Hematopoietic multipotent progenitor cell treated with erythropoietin and hydrocortisone succinate and interleukin-3 and kit ligand, for 6 days (in vitro differentiated cells): ENCODE results near the gene CUL4A.

Experiments
- DNase-seq: peaks from one replicate; pipeline ENCODE4 v3.0.0-alpha.2; 2015

CUL4A gene

GRCh38 chr13:113208421-113209335, 735 bp upstream of the CUL4A start, which contains the start of gene PCID2:
TSS of gene PCID2 (minus strand) at chr13:113208669. CDS start at chr13:113208634, 35 bp downstream.
- DNase-seq = peak; percentile 95

GRCh38 chr13:113209759-113210421, 477 bp downstream of the CUL4A start:
- DNase-seq = peak; percentile 74

- peak; percentile 56 for DNase-seq
Measured at GRCh38 chr13:113210833-113211232, 1.4 kb downstream of the CUL4A start.

GRCh38 chr13:113211774-113212173, 2.4 kb downstream of the CUL4A start:
- peak; percentile 59 for DNase-seq

- DNase-seq = peak; percentile 31
Measured at GRCh38 chr13:113216254-113217048, 7.0 kb downstream of the CUL4A start.

GRCh38 chr13:113218586-113218985, 9.2 kb downstream of the CUL4A start:
- no peak for DNase-seq

GRCh38 chr13:113219256-113219940, 10.0 kb downstream of the CUL4A start:
- DNase-seq = peak; percentile 44

- peak; percentile 95 for DNase-seq
Measured at GRCh38 chr13:113220141-113220598, 10.8 kb downstream of the CUL4A start.

- DNase-seq = no peak
Measured at GRCh38 chr13:113220877-113221276, 11.5 kb downstream of the CUL4A start.

- no peak for DNase-seq
Measured at GRCh38 chr13:113223070-113223469, 13.7 kb downstream of the CUL4A start.

GRCh38 chr13:113224486-113224885, 15.1 kb downstream of the CUL4A start:
- peak; percentile 41 for DNase-seq

- DNase-seq = no peak
Measured at GRCh38 chr13:113225515-113225914, 16.1 kb downstream of the CUL4A start.

- no peak for DNase-seq
Measured at GRCh38 chr13:113226873-113227450, 17.5 kb downstream of the CUL4A start.

GRCh38 chr13:113229161-113229560, 19.7 kb downstream of the CUL4A start:
- no peak for DNase-seq

GRCh38 chr13:113229791-113230190, 20.4 kb downstream of the CUL4A start:
- DNase-seq = no peak

GRCh38 chr13:113231306-113232207, 22.1 kb downstream of the CUL4A start:
- no peak for DNase-seq

GRCh38 chr13:113232208-113233003, 23.0 kb downstream of the CUL4A start:
- no peak for DNase-seq

- no peak for DNase-seq
Measured at GRCh38 chr13:113233101-113233500, 23.7 kb downstream of the CUL4A start.

GRCh38 chr13:113238536-113238935, 29.1 kb downstream of the CUL4A start:
- peak; percentile 59 for DNase-seq

- no peak for DNase-seq
Measured at GRCh38 chr13:113239357-113239756, 29.9 kb downstream of the CUL4A start.
